Activated CD8-positive, alpha-beta memory T cell treated with anti-CD3 and anti-CD28 coated beads for 1 hour (primary cell): ENCODE results near the gene EMILIN2.
"Not testable (repeated sequence)": the region's sequence is repeated elsewhere in the genome, so short reads cannot be mapped to it uniquely, and the experiment has no call there.

ENCODE experiments used
- DNase-seq, 2 donors: peaks; one replicate each; pipeline ENCODE4 v3.0.0-alpha.2; 2020; ENCODE audit warnings: low read depth in 1 of 2; ENCODE audit errors: extremely low read depth in 1 of 2

The EMILIN2 gene

GRCh38 chr18:2913398-2914005, 66.7 kb downstream of the EMILIN2 start:
- DNase-seq: no peak

DNA sequence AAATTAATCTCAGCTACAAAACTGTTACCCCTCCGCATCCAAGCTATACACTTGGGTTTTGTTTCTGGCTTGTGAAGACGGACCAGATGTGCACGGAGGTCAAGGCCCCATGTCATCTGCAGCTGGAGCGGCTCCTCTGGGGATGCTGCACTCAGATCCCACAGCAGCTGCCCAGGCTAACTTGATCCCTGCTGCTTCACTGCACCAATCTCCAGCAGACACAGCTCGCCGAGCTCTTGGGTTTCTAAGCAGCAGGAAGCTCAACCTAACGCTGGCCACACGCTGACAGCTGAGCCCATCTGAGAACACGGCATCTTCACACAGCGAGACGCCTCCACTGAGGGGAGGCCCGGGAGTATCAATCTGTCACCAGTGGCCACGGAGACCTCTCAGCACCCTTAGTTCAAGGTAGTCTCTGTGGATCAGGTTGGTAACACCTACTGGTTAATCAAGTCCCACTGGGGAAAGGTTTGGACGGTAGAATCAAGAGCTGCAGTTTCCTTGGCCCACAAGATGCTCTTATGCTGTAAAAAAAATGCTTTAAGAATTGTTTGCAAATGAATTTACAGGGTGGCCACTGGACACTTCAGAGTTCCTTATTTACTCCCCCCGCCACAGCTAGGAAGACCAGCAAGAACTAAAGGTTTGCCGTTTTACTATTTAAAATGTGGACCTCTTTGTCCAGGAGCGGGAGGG, 67.5 kb downstream of the EMILIN2 start:
- no peak for DNase-seq

GRCh38 chr18:2914881-2915240, 68.1 kb downstream of the EMILIN2 start:
- no peak for DNase-seq

- DNase-seq: not testable (repeated sequence)
Measured at GRCh38 chr18:2915486-2915885, 68.7 kb downstream of the EMILIN2 start.

- DNase-seq: no peak
Measured at GRCh38 chr18:2916184-2916583, 69.4 kb downstream of the EMILIN2 start.

DNA sequence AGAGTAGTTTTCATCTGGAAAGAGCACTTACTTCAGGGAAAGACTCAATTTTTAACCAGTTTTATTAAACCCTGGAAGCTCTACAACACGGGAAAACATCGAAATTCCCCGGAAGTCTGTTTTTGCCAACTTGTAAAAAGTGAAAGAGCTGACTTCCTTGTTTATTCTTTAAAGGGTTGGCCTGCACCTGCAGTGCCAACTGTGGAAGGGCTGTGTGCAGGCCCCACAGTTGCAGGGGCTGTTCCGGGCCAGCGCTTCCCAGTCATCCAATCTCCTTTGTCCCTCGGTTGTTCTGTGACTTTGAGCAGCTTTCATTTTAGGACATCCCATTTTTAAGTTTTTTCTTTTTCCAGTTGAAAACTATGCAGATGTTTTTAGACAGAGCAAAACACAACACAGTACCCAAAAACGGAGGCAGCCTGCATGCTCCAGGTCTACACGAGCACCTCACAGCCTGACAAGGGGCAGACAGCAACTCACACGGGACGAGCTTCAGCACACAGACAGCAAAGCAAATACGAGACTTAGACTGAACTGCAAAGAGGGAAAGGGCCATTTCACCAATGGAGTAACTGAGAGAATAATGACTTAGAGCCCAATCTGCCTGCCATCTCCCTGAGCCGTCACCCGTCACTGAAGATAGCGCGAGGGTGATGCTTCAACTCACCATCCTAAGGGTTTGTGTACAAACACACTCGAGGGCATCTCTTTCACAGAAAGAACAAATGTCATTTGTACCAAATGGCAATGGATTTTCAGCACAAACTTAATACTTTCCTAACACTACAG, 70.6 kb downstream of the EMILIN2 start:
- no peak for DNase-seq

GRCh38 chr18:2918761-2919550, 72.2 kb downstream of the EMILIN2 start:
- no peak for DNase-seq

DNA sequence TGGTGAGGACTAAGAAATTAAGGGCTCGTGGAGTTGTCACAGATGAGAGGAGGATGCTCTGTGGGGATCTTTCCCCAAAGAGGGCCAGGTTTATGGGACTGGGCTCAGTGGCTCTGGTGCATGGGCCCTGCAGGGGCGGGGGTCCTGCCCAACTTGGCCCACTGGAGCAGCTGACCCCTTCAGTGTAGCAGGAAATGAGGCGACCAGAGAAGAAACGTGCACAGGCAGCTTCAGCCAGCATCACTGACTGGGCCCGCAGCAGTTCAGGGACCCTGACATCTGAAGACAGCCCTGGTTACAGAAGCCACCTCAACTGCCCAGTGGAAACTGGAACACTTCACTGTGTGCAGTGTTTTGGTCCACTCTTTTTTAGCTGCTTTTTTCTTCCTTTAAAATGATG, 72.8 kb downstream of the EMILIN2 start:
- no peak for DNase-seq

DNA sequence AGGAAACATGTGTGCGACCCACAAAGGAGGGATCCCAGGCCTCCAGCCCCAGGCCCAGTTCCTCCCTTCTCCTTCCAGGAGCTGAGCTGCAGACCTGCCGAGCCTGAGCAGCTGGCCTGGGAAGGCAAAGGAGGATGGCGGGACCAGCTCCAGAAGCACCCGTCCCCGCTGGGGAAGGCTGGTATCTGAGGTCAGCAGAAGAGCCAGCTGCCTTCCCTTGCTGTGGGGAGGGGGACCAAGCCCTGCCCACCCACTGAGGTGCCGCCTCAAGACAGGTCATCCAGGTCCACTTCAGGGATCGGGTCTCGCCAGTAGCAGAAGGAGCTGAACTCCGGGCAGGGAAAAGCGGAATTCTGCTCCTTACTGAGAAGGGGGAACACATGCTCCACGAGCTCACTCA, 73.2 kb downstream of the EMILIN2 start:
- DNase-seq: no peak

- DNase-seq: no peak
Measured at GRCh38 chr18:2920546-2921343, 73.9 kb downstream of the EMILIN2 start.

DNA sequence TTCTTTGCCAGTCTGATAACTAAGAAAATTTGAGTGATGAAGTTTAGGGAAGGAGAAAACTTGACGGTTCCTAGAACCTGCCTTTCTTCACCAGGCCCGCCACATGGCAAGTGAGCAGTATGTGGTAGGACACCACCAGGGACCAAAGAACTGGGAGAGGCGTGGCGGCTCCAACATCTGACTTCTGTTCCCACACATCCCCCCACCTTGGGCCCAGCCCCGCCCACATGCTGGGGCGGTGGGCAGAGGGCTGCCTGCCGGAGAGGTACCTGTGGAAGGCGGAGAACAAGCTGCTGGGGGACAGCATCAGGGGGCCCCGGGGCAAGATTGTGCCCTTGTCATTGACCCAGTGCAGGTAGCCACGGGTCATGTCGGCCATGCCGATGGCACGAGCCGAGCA, 75.0 kb downstream of the EMILIN2 start:
- no peak for DNase-seq

DNA sequence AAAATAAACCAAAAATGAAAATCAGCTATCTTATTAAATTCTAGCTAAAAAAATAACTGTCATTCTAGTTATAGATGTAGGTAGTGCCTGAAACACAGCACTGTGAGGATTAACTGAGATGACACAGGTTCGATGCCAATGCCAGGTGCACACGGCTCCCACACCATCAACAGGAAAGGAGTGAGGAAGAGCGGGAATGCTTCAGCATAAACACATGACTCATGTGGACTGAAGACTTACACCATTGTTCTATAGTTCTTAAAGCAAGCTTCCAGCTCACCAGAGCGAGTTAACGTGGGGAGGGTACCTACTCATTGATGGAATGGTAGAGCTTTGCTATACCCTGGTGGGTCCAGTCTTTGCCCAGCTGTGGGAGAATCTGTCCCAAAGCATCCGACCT, 76.7 kb downstream of the EMILIN2 start:
- no peak for DNase-seq

GRCh38 chr18:2924920-2925319, 78.1 kb downstream of the EMILIN2 start:
- DNase-seq: no peak

DNA sequence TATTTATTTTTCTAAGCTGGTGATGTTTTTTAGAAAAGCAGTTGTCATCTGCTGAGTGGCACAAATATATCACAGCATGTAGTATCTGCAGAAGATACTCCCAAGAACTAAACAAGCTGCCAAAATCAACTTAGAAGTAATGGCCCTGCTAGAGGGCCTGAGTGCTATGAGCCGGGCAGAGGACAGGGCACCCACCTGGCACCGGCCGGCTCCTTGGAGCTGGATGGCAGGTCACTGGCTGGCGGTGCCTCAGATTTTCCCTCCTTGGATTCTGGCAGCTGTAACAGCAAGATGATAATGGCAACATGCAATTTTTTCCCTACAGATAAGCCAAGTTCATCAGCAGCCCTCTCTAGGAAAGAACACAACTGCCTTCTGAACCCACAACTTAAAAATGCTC, 79.7 kb downstream of the EMILIN2 start:
- DNase-seq: no peak

- no peak for DNase-seq
Measured at GRCh38 chr18:2927745-2928144, 80.9 kb downstream of the EMILIN2 start.

- DNase-seq: no peak
Measured at GRCh38 chr18:2932247-2933181, 85.7 kb downstream of the EMILIN2 start.

- no peak for DNase-seq
Measured at GRCh38 chr18:2933995-2934394, 87.2 kb downstream of the EMILIN2 start.

GRCh38 chr18:2935438-2936192, 88.8 kb downstream of the EMILIN2 start:
- no peak for DNase-seq

GRCh38 chr18:2939317-2939716, 92.5 kb downstream of the EMILIN2 start:
- no peak for DNase-seq
